Ishikawa (cell line): Measurements from ENCODE around the gene JMJD1C.

Source experiments
- CEBPB ChIP-seq: IDR thresholded peaks from 2 replicates; pipeline ENCODE4 v1.6.1; 2012
- CREB1 ChIP-seq: IDR thresholded peaks from 2 replicates; pipeline ENCODE4 v1.6.1; 2012; ENCODE audit warnings: low read depth
- EGR1 ChIP-seq: IDR thresholded peaks from 2 replicates; pipeline ENCODE4 v1.6.1; 2012
- EP300 ChIP-seq: IDR thresholded peaks from 2 replicates; pipeline ENCODE4 v1.6.1; 2012; ENCODE audit warnings: borderline replicate concordance
- FOXM1 ChIP-seq: IDR thresholded peaks from 2 replicates; pipeline ENCODE4 v1.6.1; 2012; ENCODE audit warnings: low read depth, borderline replicate concordance
- MAX ChIP-seq: IDR thresholded peaks from 2 replicates; pipeline ENCODE4 v1.6.1; 2012
- NFIC ChIP-seq: IDR thresholded peaks from 2 replicates; pipeline ENCODE4 v1.6.1; 2012
- RAD21 ChIP-seq: IDR thresholded peaks from 2 replicates; pipeline ENCODE4 v1.6.1; 2012; ENCODE audit warnings: low read depth
- REST ChIP-seq: IDR thresholded peaks from 2 replicates; pipeline ENCODE4 v1.6.1; 2012; ENCODE audit warnings: low read depth, mild to moderate bottlenecking
- TAF1 ChIP-seq: IDR thresholded peaks from 2 replicates; pipeline ENCODE4 v1.6.1; 2012; ENCODE audit warnings: low read depth, mild to moderate bottlenecking
- TCF12 ChIP-seq: IDR thresholded peaks from 2 replicates; pipeline ENCODE4 v1.6.1; 2012; ENCODE audit warnings: low read depth
- TEAD4 ChIP-seq: IDR thresholded peaks from 2 replicates; pipeline ENCODE4 v1.6.1; 2012
- USF1 ChIP-seq: IDR thresholded peaks from 2 replicates; pipeline ENCODE4 v1.6.1; 2012
- YY1 ChIP-seq: IDR thresholded peaks from 2 replicates; pipeline ENCODE4 v1.6.1; 2012; ENCODE audit warnings: low read depth
- ZBTB7A ChIP-seq: IDR thresholded peaks from 2 replicates; pipeline ENCODE4 v1.6.1; 2012; ENCODE audit warnings: low read depth

The JMJD1C gene

GRCh38 chr10:63468947-63469346, 3.2 kb upstream of the JMJD1C start:
- no peak for TF ChIP-seq USF1
- no peak for TF ChIP-seq TAF1
- TF ChIP-seq RAD21, result no peak
- no peak for TF ChIP-seq CREB1
- TF ChIP-seq EGR1, result no peak
- no peak for TF ChIP-seq CEBPB
- TF ChIP-seq ZBTB7A, result no peak
- TF ChIP-seq MAX, result no peak
- no peak for TF ChIP-seq TEAD4
- TF ChIP-seq REST, result no peak
- TF ChIP-seq TCF12, result no peak
- TF ChIP-seq YY1, result no peak

GRCh38 chr10:63467841-63468240, 2.1 kb upstream of the JMJD1C start:
- TF ChIP-seq TEAD4 (no peak), MAX (no peak), CEBPB (no peak), TCF12 (no peak), ZBTB7A (no peak), CREB1 (no peak)

GRCh38 chr10:63466144-63466935, 563 bp upstream of the JMJD1C start:
- TF ChIP-seq EGR1, result no peak
- no peak for TF ChIP-seq CEBPB
- TF ChIP-seq TAF1, result no peak
- TF ChIP-seq CREB1, result no peak
- TF ChIP-seq ZBTB7A, result no peak
- no peak for TF ChIP-seq EP300
- no peak for TF ChIP-seq TEAD4
- TF ChIP-seq RAD21, result no peak
- no peak for TF ChIP-seq TCF12
- TF ChIP-seq MAX, result no peak
- no peak for TF ChIP-seq NFIC
- TF ChIP-seq FOXM1, result no peak
- TF ChIP-seq USF1, result no peak

GRCh38 chr10:63464402-63465292, 1.1 kb downstream of the JMJD1C start:
- TF ChIP-seq USF1 (no peak), TEAD4 (no peak), CEBPB (no peak), YY1 (no peak), CREB1 (no peak), MAX (0 out of 2 replicates have a peak, but pooled peaks have one; percentile 0), ZBTB7A (peak; percentile 79), NFIC (0 out of 2 replicates have a peak, but pooled peaks have one; percentile 3), FOXM1 (no peak), TAF1 (no peak), TCF12 (no peak), REST (no peak), EP300 (no peak; the same call in 1 of the 2 replicates), RAD21 (no peak), EGR1 (no peak)
